ENCODE data around the gene PUDP. TPM values are rescaled to one million over a fixed set of nuclear protein-coding genes. Genes with fewer than 3 reads are reported as not detected.

PUDP gene
- total RNA-seq, 4 donors from 2014 or later: 11.9 to 29.2 (median 14.1) TPM

- Histone ChIP-seq H3K27me3 (no peaks in the 10 kb centered on the region), H3K9me3 (no peaks in the 10 kb centered on the region), H3K27ac (no peak overlapping the region), H3K4me1 (no peaks in the 10 kb centered on the region), H3K36me3 (peaks cover 0 to 18% (median 0%) of the 10 kb centered on the region in 3 donors), H3K4me3 (no peak overlapping the region)
- WGBS, 2 donors: 92 to 94% methylated on average over 12 of the region's 12 CpGs
- TF ChIP-seq EP300 (IDR thresholded peaks at IDR 0.05): no peak
- TF ChIP-seq POLR2A (IDR thresholded peaks at IDR 0.05): no peak
- TF ChIP-seq CTCF (IDR thresholded peaks at IDR 0.05): no peak
- DNase-seq (ENCODE audit: low spot score in 2 of 2): no peak
Observed at GRCh38 chrX:7059214-7059838, 88.6 kb downstream of the PUDP start.

- DNase-seq (ENCODE audit: low spot score in 2 of 2): no peak
- TF ChIP-seq CTCF (IDR thresholded peaks at IDR 0.05): no peak
- no peak for TF ChIP-seq POLR2A (IDR thresholded peaks at IDR 0.05)
- TF ChIP-seq EP300 (IDR thresholded peaks at IDR 0.05): no peak
- no peaks in the 10 kb centered on the region for H3K9me3 ChIP-seq
- no peaks in the 10 kb centered on the region for H3K27me3 ChIP-seq
- H3K36me3 ChIP-seq: peaks cover 0 to 19% (median 0%) of the 10 kb centered on the region in 3 donors
- 88 to 90% methylated on average over 10 of the region's 10 CpGs for WGBS, 2 donors
- no peaks in the 10 kb centered on the region for H3K4me1 ChIP-seq
- no peak overlapping the region for H3K27ac ChIP-seq
- H3K4me3 ChIP-seq: no peak overlapping the region
Observed at GRCh38 chrX:7055386-7056137, 92.4 kb downstream of the PUDP start.

- H3K27ac ChIP-seq: no peak overlapping the region
- H3K36me3 ChIP-seq: peaks cover 0 to 22% (median 0%) of the 10 kb centered on the region in 3 donors
- H3K4me3 ChIP-seq: no peak overlapping the region
- 79 to 82% methylated on average over 11 to 14 of the region's 14 CpGs for WGBS, 2 donors
- TF ChIP-seq POLR2A (IDR thresholded peaks at IDR 0.05): no peak
- no peak for TF ChIP-seq CTCF (IDR thresholded peaks at IDR 0.05)
- TF ChIP-seq EP300 (IDR thresholded peaks at IDR 0.05): no peak
- H3K27me3 ChIP-seq: no peaks in the 10 kb centered on the region
- no peaks in the 10 kb centered on the region for H3K9me3 ChIP-seq
- H3K4me1 ChIP-seq: no peaks in the 10 kb centered on the region
- DNase-seq (ENCODE audit: low spot score in 2 of 2): no peak
Observed at GRCh38 chrX:7054219-7055216, 93.4 kb downstream of the PUDP start.

- Histone ChIP-seq H3K4me3 (no peak overlapping the region), H3K27me3 (no peaks in the 10 kb centered on the region), H3K9me3 (no peaks in the 10 kb centered on the region), H3K4me1 (no peaks in the 10 kb centered on the region), H3K36me3 (peaks cover 0 to 22% (median 0%) of the 10 kb centered on the region in 3 donors), H3K27ac (no peak overlapping the region)
- no peak for TF ChIP-seq CTCF (IDR thresholded peaks at IDR 0.05)
- TF ChIP-seq EP300 (IDR thresholded peaks at IDR 0.05): no peak
- no peak for TF ChIP-seq POLR2A (IDR thresholded peaks at IDR 0.05)
- 92 to 99% methylated on average over 6 of the region's 6 CpGs for WGBS, 2 donors
- no peak for DNase-seq (ENCODE audit: low spot score in 2 of 2)
Observed at GRCh38 chrX:7052541-7052940, 95.4 kb downstream of the PUDP start.
